Activated B cell treated with CpG ODN at 0.5 μM for 24 hours (primary cell): ENCODE data around the gene PLK4. TPM values are rescaled to one million over a fixed set of nuclear protein-coding genes. Genes with fewer than 3 reads are reported as not detected.

Experiments
- ATAC-seq: fragments of 200-7000 bp; cut with Tn5 transposase; one replicate; pipeline ENCODE4 v1.10.0; 2021; ENCODE audit warnings: low read depth, mild to moderate bottlenecking, moderate library complexity
- CTCF ChIA-PET: fragments of 350-600 bp; sonication (Branson Sonifier 250); formaldehyde crosslinking; loops from one replicate; lab custom pipeline; 2021; ENCODE audit warnings: antibody characterized with exemption; lab: Charles Lee
- POLR2A ChIA-PET: fragments of 350-600 bp; sonication (Branson Sonifier 250); formaldehyde crosslinking; loops from one replicate; lab custom pipeline; 2021; ENCODE audit warnings: antibody characterized with exemption; lab: Charles Lee
- DNase-seq: peaks from one replicate; pipeline ENCODE4 v3.0.0; 2022
- H3K27ac Mint-ChIP-seq: one replicate; pipeline ENCODE4 v1.8.0; 2020; ENCODE audit warnings: mixed read lengths
- H3K27me3 Mint-ChIP-seq: one replicate; pipeline ENCODE4 v1.8.0; 2021; ENCODE audit warnings: mixed read lengths
- H3K36me3 Mint-ChIP-seq: one replicate; pipeline ENCODE4 v1.8.0; 2021; ENCODE audit warnings: low read depth, mixed read lengths
- H3K4me1 Mint-ChIP-seq: one replicate; pipeline ENCODE4 v1.8.0; 2021; ENCODE audit warnings: mixed read lengths
- H3K4me3 Mint-ChIP-seq: one replicate; pipeline ENCODE4 v1.8.0; 2020; ENCODE audit warnings: mild to moderate bottlenecking, mixed read lengths
- H3K9me3 Mint-ChIP-seq: one replicate; pipeline ENCODE4 v1.8.0; 2020; ENCODE audit warnings: mixed read lengths
- CTCF ChIP-seq: fragments of 200-600 bp; IDR thresholded peaks from one replicate; pipeline ENCODE4 v1.8.0; 2022; ENCODE audit warnings: antibody characterized with exemption, mild to moderate bottlenecking
- intact Hi-C: fragments of 100-400 bp; cut with micrococcal nuclease; formaldehyde crosslinking; loops from one replicate; pipeline ENCODE4 v1.15.1; 2024
- total RNA-seq: library from RNA; stranded (reverse); gene quantifications from 2 replicates; pipeline ENCODE4 v1.2.3, GENCODE V29; 2022

The PLK4 gene
- total RNA-seq = 3.4 and 3.8 TPM in 2 replicates

GRCh38 chr4:127880763-127881562, at the start of gene PLK4:
PLK4 (plus strand) TSS chr4:127880893; CDS start chr4:127881135, 242 bp downstream.
- peak; percentile 97 for ATAC-seq
- peaks cover 10% of the 10 kb centered on the region for H3K36me3 Mint-ChIP-seq
- no peaks in the 10 kb centered on the region for H3K27me3 Mint-ChIP-seq
- peak; percentile 88 for DNase-seq
- POLR2A ChIA-PET = interaction anchor here (0.5 to 3.0 kb wide), 6 partner anchors 58 to 1215 kb away, joined by 3 to 20 read pairs (median 4); partner anchors contain the start of genes ABHD18, C4orf33, LARP1B and MFSD8
- CTCF ChIA-PET = no interaction called here
- intact Hi-C loops = loop anchor here (1.0 to 2.0 kb wide), 7 partner anchors 84 to 1212 kb away; partner anchors contain the start of genes ABHD18, HSPA4L, JADE1 and LARP1B
- peaks cover 18% of the 10 kb centered on the region for H3K4me1 Mint-ChIP-seq
- no peaks in the 10 kb centered on the region for H3K9me3 Mint-ChIP-seq
- TF ChIP-seq CTCF = no peak
- peak within 1 kb of the TSS; percentile 97 for H3K27ac Mint-ChIP-seq
- H3K4me3 Mint-ChIP-seq = peak within 1 kb of the TSS; percentile 94

- no peaks in the 10 kb centered on the region for H3K36me3 Mint-ChIP-seq
- no peaks in the 10 kb centered on the region for H3K27me3 Mint-ChIP-seq
- no peaks in the 10 kb centered on the region for H3K9me3 Mint-ChIP-seq
- DNase-seq (no peak), ATAC-seq (peak; percentile 31)
- ChIA-PET CTCF (no interaction called here), POLR2A (no interaction called here)
- H3K27ac Mint-ChIP-seq = no peak overlapping the region
- intact Hi-C loops = no loop called here
- H3K4me1 Mint-ChIP-seq = peaks cover 8% of the 10 kb centered on the region
- H3K4me3 Mint-ChIP-seq = no peak overlapping the region
- TF ChIP-seq CTCF = no peak
Observed at GRCh38 chr4:127832585-127832984, 48.1 kb upstream of the PLK4 start.

- no peak for TF ChIP-seq CTCF
- ChIA-PET POLR2A (no interaction called here), CTCF (no interaction called here)
- DNase-seq = no peak
- no peaks in the 10 kb centered on the region for H3K4me1 Mint-ChIP-seq
- ATAC-seq = no peak
- peaks cover 25% of the 10 kb centered on the region for H3K36me3 Mint-ChIP-seq
- H3K9me3 Mint-ChIP-seq = peaks cover 19% of the 10 kb centered on the region
- intact Hi-C loops = no loop called here
- no peak overlapping the region for H3K27ac Mint-ChIP-seq
- no peak overlapping the region for H3K4me3 Mint-ChIP-seq
- no peaks in the 10 kb centered on the region for H3K27me3 Mint-ChIP-seq
Observed at GRCh38 chr4:127843704-127844600, 36.7 kb upstream of the PLK4 start.

GRCh38 chr4:127844601-127845116, 36.0 kb upstream of the PLK4 start:
- H3K4me1 Mint-ChIP-seq = no peaks in the 10 kb centered on the region
- CTCF ChIA-PET = no interaction called here
- POLR2A ChIA-PET = no interaction called here
- TF ChIP-seq CTCF = no peak
- peaks cover 23% of the 10 kb centered on the region for H3K9me3 Mint-ChIP-seq
- no peak overlapping the region for H3K4me3 Mint-ChIP-seq
- H3K36me3 Mint-ChIP-seq = peaks cover 29% of the 10 kb centered on the region
- no peak for DNase-seq
- intact Hi-C loops = no loop called here
- H3K27ac Mint-ChIP-seq = no peak overlapping the region
- no peak for ATAC-seq
- H3K27me3 Mint-ChIP-seq = no peaks in the 10 kb centered on the region
